ENCODE measurements around the gene PSG4.
"Not testable (repeated sequence)": the region's sequence is repeated elsewhere in the genome, so short reads cannot be mapped to it uniquely, and the experiment has no call there.

Gene PSG4

GRCh38 chr19:43229315-43229714 lies 23.9 kb upstream of the PSG4 start:
- DNase-seq (ENCODE audit: low read depth, low spot score): no peak
- Histone ChIP-seq H3K9me3 (ENCODE audit: insufficient read depth, low read length) (peaks cover 27% of the 10 kb centered on the region), H3K9ac (ENCODE audit: insufficient read length, low read depth) (no peak overlapping the region)

GRCh38 chr19:43228730-43229129 lies 23.3 kb upstream of the PSG4 start:
- not testable (repeated sequence) for H3K9ac ChIP-seq (ENCODE audit: insufficient read length, low read depth); H3K27me3 ChIP-seq (ENCODE audit: insufficient read depth, insufficient read length); H3K36me3 ChIP-seq (ENCODE audit: insufficient read depth, insufficient read length, low read length); H3K4me1 ChIP-seq (ENCODE audit: insufficient read depth, insufficient read length); DNase-seq (ENCODE audit: low read depth, low spot score); H3K4me3 ChIP-seq (ENCODE audit: insufficient read length, low read depth)
- H3K9me3 ChIP-seq (ENCODE audit: insufficient read depth, low read length): peaks cover 27% of the 10 kb centered on the region

More at GRCh38 chr19:43229315-43229714, 23.9 kb upstream of the PSG4 start:
- no peaks in the 10 kb centered on the region for H3K27me3 ChIP-seq (ENCODE audit: insufficient read depth, insufficient read length)
- TF ChIP-seq SUZ12 (IDR thresholded peaks at IDR 0.05; ENCODE audit: extremely low read depth, insufficient read depth, insufficient read length) (no peak), YY1 (IDR thresholded peaks at IDR 0.05; ENCODE audit: insufficient read depth, insufficient read length) (no peak), ZNF274 (IDR thresholded peaks at IDR 0.05; ENCODE audit: low read depth, low read length) (no peak)
- no peaks in the 10 kb centered on the region for H3K36me3 ChIP-seq (ENCODE audit: insufficient read depth, insufficient read length, low read length)
- H3K4me1 ChIP-seq (ENCODE audit: insufficient read depth, insufficient read length): no peaks in the 10 kb centered on the region
- H3K4me3 ChIP-seq (ENCODE audit: insufficient read length, low read depth): no peak overlapping the region

- peaks cover 27% of the 10 kb centered on the region for H3K9me3 ChIP-seq (ENCODE audit: insufficient read depth, low read length)
- H3K9ac ChIP-seq (ENCODE audit: insufficient read length, low read depth); H3K36me3 ChIP-seq (ENCODE audit: insufficient read depth, insufficient read length, low read length); H3K4me3 ChIP-seq (ENCODE audit: insufficient read length, low read depth); H3K4me1 ChIP-seq (ENCODE audit: insufficient read depth, insufficient read length); H3K27me3 ChIP-seq (ENCODE audit: insufficient read depth, insufficient read length); DNase-seq (ENCODE audit: low read depth, low spot score): not testable (repeated sequence)
These were observed 21.5 kb upstream of the PSG4 start for GRCh38 chr19:43226986-43227385.

GRCh38 chr19:43224855-43225253 lies 19.4 kb upstream of the PSG4 start:
- Histone ChIP-seq H3K27me3 (ENCODE audit: insufficient read depth, insufficient read length) (no peaks in the 10 kb centered on the region), H3K9me3 (ENCODE audit: insufficient read depth, low read length) (peaks cover 23% of the 10 kb centered on the region), H3K9ac (ENCODE audit: insufficient read length, low read depth) (no peak overlapping the region), H3K36me3 (ENCODE audit: insufficient read depth, insufficient read length, low read length) (no peaks in the 10 kb centered on the region), H3K4me3 (ENCODE audit: insufficient read length, low read depth) (no peak overlapping the region), H3K4me1 (ENCODE audit: insufficient read depth, insufficient read length) (no peaks in the 10 kb centered on the region)
- no peak for DNase-seq (ENCODE audit: low read depth, low spot score)
- TF ChIP-seq SUZ12 (IDR thresholded peaks at IDR 0.05; ENCODE audit: extremely low read depth, insufficient read depth, insufficient read length) (no peak), ZNF274 (IDR thresholded peaks at IDR 0.05; ENCODE audit: low read depth, low read length) (no peak), YY1 (IDR thresholded peaks at IDR 0.05; ENCODE audit: insufficient read depth, insufficient read length) (no peak)

- H3K9me3 ChIP-seq (ENCODE audit: insufficient read depth, low read length): peaks cover 20% of the 10 kb centered on the region
- H3K4me1 ChIP-seq (ENCODE audit: insufficient read depth, insufficient read length); DNase-seq (ENCODE audit: low read depth, low spot score); H3K9ac ChIP-seq (ENCODE audit: insufficient read length, low read depth); H3K36me3 ChIP-seq (ENCODE audit: insufficient read depth, insufficient read length, low read length); H3K4me3 ChIP-seq (ENCODE audit: insufficient read length, low read depth); H3K27me3 ChIP-seq (ENCODE audit: insufficient read depth, insufficient read length): not testable (repeated sequence)
These were observed 18.9 kb upstream of the PSG4 start for GRCh38 chr19:43224201-43224854.

- H3K4me1 ChIP-seq (ENCODE audit: insufficient read depth, insufficient read length); H3K4me3 ChIP-seq (ENCODE audit: insufficient read length, low read depth); H3K9me3 ChIP-seq (ENCODE audit: insufficient read depth, low read length); H3K9ac ChIP-seq (ENCODE audit: insufficient read length, low read depth); DNase-seq (ENCODE audit: low read depth, low spot score); H3K27me3 ChIP-seq (ENCODE audit: insufficient read depth, insufficient read length); H3K36me3 ChIP-seq (ENCODE audit: insufficient read depth, insufficient read length, low read length): not testable (repeated sequence)
These were observed 16.5 kb upstream of the PSG4 start for GRCh38 chr19:43221891-43222290.

- not testable (repeated sequence) for H3K9ac ChIP-seq (ENCODE audit: insufficient read length, low read depth); DNase-seq (ENCODE audit: low read depth, low spot score); H3K4me3 ChIP-seq (ENCODE audit: insufficient read length, low read depth); H3K4me1 ChIP-seq (ENCODE audit: insufficient read depth, insufficient read length); H3K27me3 ChIP-seq (ENCODE audit: insufficient read depth, insufficient read length); H3K9me3 ChIP-seq (ENCODE audit: insufficient read depth, low read length); H3K36me3 ChIP-seq (ENCODE audit: insufficient read depth, insufficient read length, low read length)
These were observed 13.7 kb upstream of the PSG4 start for GRCh38 chr19:43219136-43219535.

GRCh38 chr19:43215881-43216280 lies 10.4 kb upstream of the PSG4 start:
- H3K36me3 ChIP-seq (ENCODE audit: insufficient read depth, insufficient read length, low read length); H3K9me3 ChIP-seq (ENCODE audit: insufficient read depth, low read length); DNase-seq (ENCODE audit: low read depth, low spot score); H3K9ac ChIP-seq (ENCODE audit: insufficient read length, low read depth); H3K4me1 ChIP-seq (ENCODE audit: insufficient read depth, insufficient read length); H3K4me3 ChIP-seq (ENCODE audit: insufficient read length, low read depth); H3K27me3 ChIP-seq (ENCODE audit: insufficient read depth, insufficient read length): not testable (repeated sequence)

Data from NT2/D1 (cell line).